Tibial artery (tissue), 4 donors: ENCODE measurements around the gene RIC3.
A peak's percentile ranks its signal among the peaks of the same experiment; 100 is the strongest.

Experiments
- DNase-seq, 2 donors: peaks; one replicate each; pipeline ENCODE4 v3.0.0-alpha.2; 2019
- H3K27ac ChIP-seq, 2 donors: fragments of 200-600 bp; sonication (generic) in 1 of 2; 1 replicate in 1 of 2; 2 replicates in 1 of 2; pipeline ENCODE4 v1.5.1; 2018 to 2019; ENCODE audit warnings: mild to moderate bottlenecking in 1 of 2
- H3K27me3 ChIP-seq, 2 donors: fragments of 200-600 bp; sonication (generic) in 1 of 2; one replicate each; pipeline versions ENCODE4 v1.5.1 to v1.6.0; 2016 to 2019
- H3K36me3 ChIP-seq, 3 donors: fragments of 200-600 bp; sonication (generic) in 2 of 3; one replicate each; pipeline ENCODE4 v1.5.1; 2016 to 2019; ENCODE audit warnings: mild to moderate bottlenecking in 2 of 3
- H3K4me1 ChIP-seq, 4 donors: fragments of 200-600 bp; sonication (generic) in 2 of 4; 1 replicate in 3 of 4; 2 replicates in 1 of 4; pipeline ENCODE4 v1.5.1; 2016 to 2019
- H3K4me3 ChIP-seq, 2 donors: fragments of 200-600 bp; sonication (generic) in 1 of 2; 1 replicate in 1 of 2; 2 replicates in 1 of 2; pipeline ENCODE4 v1.5.1; 2018 to 2019; ENCODE audit warnings: mild to moderate bottlenecking in 2 of 2
- H3K9me3 ChIP-seq, 3 donors: fragments of 200-600 bp; sonication (generic) in 1 of 3; one replicate each; pipeline ENCODE4 v1.5.1; 2016 to 2019
- CTCF ChIP-seq, 2 experiments: fragments of 200-600 bp in 1 of 2; fragments of 450-650 bp in 1 of 2; IDR thresholded peaks; one replicate each; pipeline ENCODE4 v1.5.1; 2017 to 2019; ENCODE audit warnings: antibody characterized with exemption in 2 of 2, mild to moderate bottlenecking in 1 of 2, moderate library complexity in 1 of 2
- intact Hi-C: fragments of 100-400 bp; cut with DNase I; formaldehyde crosslinking; loops from one replicate; pipeline ENCODE4 v1.15.0; 2023; ENCODE audit warnings: low total_unique reads

RIC3 gene

GRCh38 chr11:8093931-8094575 lies 74.8 kb downstream of the RIC3 start:
- TF ChIP-seq CTCF (IDR thresholded peaks at IDR 0.05), result no peak
- intact Hi-C loops, result no loop called here
- Histone ChIP-seq H3K4me1 (peaks cover 0 to 4% (median 0%) of the 10 kb centered on the region in 4 donors), H3K4me3 (no peak overlapping the region), H3K9me3 (no peaks in the 10 kb centered on the region), H3K36me3 (peaks cover 0 to 42% (median 25%) of the 10 kb centered on the region in 3 donors), H3K27me3 (no peaks in the 10 kb centered on the region), H3K27ac (no peak overlapping the region)
- DNase-seq, result peak in 1 of 2 donors; percentile 7

GRCh38 chr11:8092587-8093424 lies 76.0 kb downstream of the RIC3 start:
- Histone ChIP-seq H3K4me1 (peaks cover 0 to 4% (median 0%) of the 10 kb centered on the region in 4 donors), H3K27me3 (no peaks in the 10 kb centered on the region), H3K27ac (no peak overlapping the region), H3K9me3 (no peaks in the 10 kb centered on the region), H3K36me3 (peaks cover 0 to 30% (median 20%) of the 10 kb centered on the region in 3 donors), H3K4me3 (no peak overlapping the region)
- peak; percentile 51 to 52 for TF ChIP-seq CTCF (IDR thresholded peaks at IDR 0.05)
- intact Hi-C loops, result no loop called here
- peak; percentile 60 to 70 for DNase-seq

- DNase-seq, result peak in 1 of 2 donors; percentile 34
- Histone ChIP-seq H3K4me3 (no peak overlapping the region), H3K4me1 (peaks cover 0 to 4% (median 0%) of the 10 kb centered on the region in 4 donors), H3K36me3 (peaks cover 0 to 19% (median 9%) of the 10 kb centered on the region in 3 donors), H3K27ac (no peak overlapping the region), H3K9me3 (no peaks in the 10 kb centered on the region), H3K27me3 (no peaks in the 10 kb centered on the region)
- intact Hi-C loops, result no loop called here
- no peak for TF ChIP-seq CTCF (IDR thresholded peaks at IDR 0.05)
Measured at GRCh38 chr11:8091721-8092120, 77.1 kb downstream of the RIC3 start.

GRCh38 chr11:8090756-8091155 lies 78.1 kb downstream of the RIC3 start:
- H3K36me3 ChIP-seq, result peaks cover 0 to 13% (median 7%) of the 10 kb centered on the region in 3 donors
- intact Hi-C loops, result no loop called here
- no peak overlapping the region for H3K27ac ChIP-seq
- peak; percentile 37 for TF ChIP-seq CTCF (IDR thresholded peaks at IDR 0.05)
- H3K27me3 ChIP-seq, result no peaks in the 10 kb centered on the region
- peak; percentile 28 to 52 for DNase-seq
- no peaks in the 10 kb centered on the region for H3K9me3 ChIP-seq
- H3K4me1 ChIP-seq, result peaks cover 0 to 4% (median 0%) of the 10 kb centered on the region in 4 donors
- no peak overlapping the region for H3K4me3 ChIP-seq

- TF ChIP-seq CTCF (IDR thresholded peaks at IDR 0.05), result no peak
- H3K4me1 ChIP-seq, result peaks cover 0 to 4% (median 0%) of the 10 kb centered on the region in 4 donors
- peak in 1 of 2 donors; percentile 63 for DNase-seq
- H3K36me3 ChIP-seq, result peaks cover 0 to 7% (median 7%) of the 10 kb centered on the region in 3 donors
- no peak overlapping the region for H3K4me3 ChIP-seq
- no peaks in the 10 kb centered on the region for H3K27me3 ChIP-seq
- no peak overlapping the region for H3K27ac ChIP-seq
- H3K9me3 ChIP-seq, result no peaks in the 10 kb centered on the region
- intact Hi-C loops, result loop anchor here (2.0 kb wide), 1 partner anchor 57 kb away; no protein-coding TSS in a partner anchor
Measured at GRCh38 chr11:8089791-8090510, 78.9 kb downstream of the RIC3 start.
